DND-41 (cell line): ENCODE data around the gene ABCA2.

ENCODE experiments used
- ATAC-seq: fragments of 200-7000 bp; cut with Tn5 transposase; 3 replicates; pipeline ENCODE4 v1.9.1; 2021; ENCODE audit warnings: low read depth; ENCODE audit not compliant: insufficient read depth
- DNase-seq: peaks from one replicate; pipeline ENCODE4 v3.0.0-alpha.2; 2020
- H2AFZ ChIP-seq: 2 replicates; pipeline ENCODE4 v1.6.0; 2012; ENCODE audit warnings: low read depth, low read length
- H3K27ac ChIP-seq: 2 replicates; pipeline ENCODE4 v1.5.1; 2012; ENCODE audit warnings: low read length, inconsistent platforms
- H3K27me3 ChIP-seq: fragments of 200-600 bp; sonication (generic); 2 replicates; pipeline ENCODE4 v1.6.0; 2012; ENCODE audit warnings: low read length, mild to moderate bottlenecking, inconsistent platforms; ENCODE audit not compliant: insufficient read depth, poor library complexity
- H3K36me3 ChIP-seq: 2 replicates; pipeline ENCODE4 v1.5.1; 2012; ENCODE audit warnings: low read length, inconsistent platforms; ENCODE audit not compliant: insufficient read depth
- H3K4me1 ChIP-seq: 2 replicates; pipeline ENCODE4 v1.5.1; 2012; ENCODE audit warnings: mild to moderate bottlenecking, low read length; ENCODE audit not compliant: insufficient read depth
- H3K4me2 ChIP-seq: 2 replicates; pipeline ENCODE4 v1.6.0; 2012; ENCODE audit warnings: mild to moderate bottlenecking, moderate library complexity, low read length, inconsistent platforms; ENCODE audit not compliant: insufficient read depth
- H3K4me3 ChIP-seq, 2 experiments: fragments of 200-600 bp in 1 of 2; shearing (Covaris generic) in 1 of 2; 2 replicates each; pipeline ENCODE4 v1.5.1; 2012 to 2016; ENCODE audit warnings: inconsistent platforms in 2 of 2, low read length in 2 of 2, mild to moderate bottlenecking in 2 of 2, low read depth in 1 of 2, moderate library complexity in 1 of 2
- H3K79me2 ChIP-seq: 2 replicates; pipeline ENCODE4 v1.6.0; 2012; ENCODE audit warnings: low read length, inconsistent platforms; ENCODE audit not compliant: insufficient read depth
- H3K9ac ChIP-seq: 2 replicates; pipeline ENCODE4 v1.6.0; 2012; ENCODE audit warnings: low read depth, mild to moderate bottlenecking, inconsistent platforms, low read length, moderate library complexity
- H3K9me3 ChIP-seq: 2 replicates; pipeline ENCODE4 v1.5.1; 2012; ENCODE audit warnings: low read length, moderate library complexity, mild to moderate bottlenecking, inconsistent platforms; ENCODE audit not compliant: insufficient read depth, severe bottlenecking
- H4K20me1 ChIP-seq: 2 replicates; pipeline ENCODE4 v1.6.0; 2012; ENCODE audit warnings: low read length; ENCODE audit not compliant: insufficient read depth
- EZH2 ChIP-seq: IDR thresholded peaks from 3 replicates; pipeline ENCODE4 v1.6.1; 2012; ENCODE audit warnings: borderline replicate concordance, low read depth, mild to moderate bottlenecking, moderate library complexity, low read length, inconsistent platforms; ENCODE audit not compliant: severe bottlenecking
- TF ChIP-seq, protein P1 (sequence below): IDR thresholded peaks from 2 replicates; pipeline ENCODE4 v1.5.1; 2012; ENCODE audit warnings: borderline replicate concordance, low read length, moderate library complexity, mild to moderate bottlenecking; ENCODE audit not compliant: poor library complexity, severe bottlenecking; ENCODE audit errors: extremely low read depth

ABCA2 gene

DNA sequence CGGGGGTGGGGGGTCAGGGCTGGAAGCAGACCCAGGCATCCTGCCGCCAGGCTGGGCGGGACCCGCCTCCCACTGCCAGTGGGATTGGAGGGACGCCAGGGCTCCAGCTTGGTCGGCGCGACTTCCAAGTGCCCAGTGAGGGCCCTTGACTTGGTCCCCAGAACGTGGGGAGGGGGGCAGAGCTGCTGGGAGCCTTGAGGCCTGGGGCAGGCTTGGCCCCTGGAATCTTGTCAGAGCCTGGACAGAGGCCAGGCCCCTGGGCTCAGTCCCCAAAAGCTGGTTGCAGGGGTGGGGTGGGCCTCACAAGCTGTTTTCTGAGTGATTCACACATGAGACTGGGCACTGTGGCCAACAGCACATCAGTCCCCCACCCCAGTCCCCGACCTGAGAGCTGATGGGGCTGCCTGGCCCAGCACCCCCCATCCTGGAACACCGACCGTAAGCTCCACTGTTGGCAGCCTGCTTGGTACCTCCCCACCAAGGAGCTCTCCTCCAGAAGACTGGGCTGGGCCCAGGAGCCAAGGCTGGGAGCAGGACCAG lies 32.2 kb downstream of the ABCA2 start:
- ATAC-seq, result no peak
- H2AFZ ChIP-seq, result no peak overlapping the region
- peaks cover 2% of the 10 kb centered on the region for H3K27me3 ChIP-seq
- H3K9ac ChIP-seq, result no peak overlapping the region
- no peak overlapping the region for H3K4me3 ChIP-seq
- H3K4me1 ChIP-seq, result peaks cover 16% of the 10 kb centered on the region
- peaks cover 12% of the 10 kb centered on the region for H3K36me3 ChIP-seq
- TF ChIP-seq EZH2, result no peak
- TF ChIP-seq, protein P1, sequence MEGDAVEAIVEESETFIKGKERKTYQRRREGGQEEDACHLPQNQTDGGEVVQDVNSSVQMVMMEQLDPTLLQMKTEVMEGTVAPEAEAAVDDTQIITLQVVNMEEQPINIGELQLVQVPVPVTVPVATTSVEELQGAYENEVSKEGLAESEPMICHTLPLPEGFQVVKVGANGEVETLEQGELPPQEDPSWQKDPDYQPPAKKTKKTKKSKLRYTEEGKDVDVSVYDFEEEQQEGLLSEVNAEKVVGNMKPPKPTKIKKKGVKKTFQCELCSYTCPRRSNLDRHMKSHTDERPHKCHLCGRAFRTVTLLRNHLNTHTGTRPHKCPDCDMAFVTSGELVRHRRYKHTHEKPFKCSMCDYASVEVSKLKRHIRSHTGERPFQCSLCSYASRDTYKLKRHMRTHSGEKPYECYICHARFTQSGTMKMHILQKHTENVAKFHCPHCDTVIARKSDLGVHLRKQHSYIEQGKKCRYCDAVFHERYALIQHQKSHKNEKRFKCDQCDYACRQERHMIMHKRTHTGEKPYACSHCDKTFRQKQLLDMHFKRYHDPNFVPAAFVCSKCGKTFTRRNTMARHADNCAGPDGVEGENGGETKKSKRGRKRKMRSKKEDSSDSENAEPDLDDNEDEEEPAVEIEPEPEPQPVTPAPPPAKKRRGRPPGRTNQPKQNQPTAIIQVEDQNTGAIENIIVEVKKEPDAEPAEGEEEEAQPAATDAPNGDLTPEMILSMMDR, result no peak
- no peak overlapping the region for H3K27ac ChIP-seq
- no peak for DNase-seq
- H3K4me2 ChIP-seq, result no peak overlapping the region
- no peaks in the 10 kb centered on the region for H3K9me3 ChIP-seq
- H4K20me1 ChIP-seq, result peaks cover 26% of the 10 kb centered on the region
- peaks cover 16% of the 10 kb centered on the region for H3K79me2 ChIP-seq

DNA sequence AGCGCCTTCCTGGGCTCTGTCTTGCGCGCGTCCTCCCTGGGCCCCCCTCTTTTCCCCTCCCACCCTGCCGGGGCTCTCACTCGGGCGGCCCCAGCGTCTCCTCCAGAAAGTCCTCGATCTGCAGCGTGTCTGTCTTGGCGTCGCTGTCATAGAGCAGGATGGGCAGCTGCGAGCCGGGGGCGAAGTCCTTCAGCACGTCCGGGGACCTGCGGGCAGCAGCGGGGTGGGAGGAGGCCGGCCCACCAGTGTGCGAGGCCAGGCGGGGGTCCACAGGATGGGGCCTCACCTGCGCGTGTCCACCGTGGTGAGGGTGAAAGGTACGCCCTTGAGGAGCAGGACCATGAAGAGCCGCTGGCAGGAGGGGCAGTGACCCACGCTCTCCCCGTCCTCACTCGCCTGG lies 32.7 kb downstream of the ABCA2 start:
- no peak overlapping the region for H3K4me2 ChIP-seq
- no peak for DNase-seq
- peaks cover 2% of the 10 kb centered on the region for H3K27me3 ChIP-seq
- no peak overlapping the region for H3K4me3 ChIP-seq
- peaks cover 16% of the 10 kb centered on the region for H3K4me1 ChIP-seq
- H3K9me3 ChIP-seq, result no peaks in the 10 kb centered on the region
- H3K9ac ChIP-seq, result no peak overlapping the region
- ATAC-seq, result no peak
- H3K36me3 ChIP-seq, result peaks cover 12% of the 10 kb centered on the region
- H4K20me1 ChIP-seq, result peaks cover 26% of the 10 kb centered on the region
- peaks cover 16% of the 10 kb centered on the region for H3K79me2 ChIP-seq
- TF ChIP-seq, protein P1, result no peak
- TF ChIP-seq EZH2, result no peak
- no peak overlapping the region for H2AFZ ChIP-seq
- no peak overlapping the region for H3K27ac ChIP-seq

DNA sequence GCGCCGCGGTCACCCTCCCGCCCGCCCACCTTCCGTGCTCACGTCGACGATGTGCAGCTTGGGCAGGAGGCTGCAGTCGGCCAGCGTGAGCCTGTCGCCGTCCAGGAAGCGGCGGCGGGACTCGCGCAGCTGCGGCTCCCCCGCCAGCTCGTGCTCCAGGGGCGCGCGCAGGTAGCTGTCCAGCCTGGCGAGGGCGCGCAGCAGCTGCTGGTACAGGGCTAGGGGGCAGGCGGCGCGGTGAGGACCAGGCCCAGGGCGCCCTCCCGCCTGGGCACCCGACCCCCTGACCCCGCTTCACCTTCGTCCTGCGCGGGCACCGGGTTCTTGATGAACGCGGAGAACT lies 33.2 kb downstream of the ABCA2 start:
- TF ChIP-seq, protein P1, result no peak
- no peak for TF ChIP-seq EZH2
- H3K79me2 ChIP-seq, result peaks cover 16% of the 10 kb centered on the region
- no peak overlapping the region for H2AFZ ChIP-seq
- no peak overlapping the region for H3K27ac ChIP-seq
- no peak for ATAC-seq
- peaks cover 16% of the 10 kb centered on the region for H3K4me1 ChIP-seq
- H3K9ac ChIP-seq, result no peak overlapping the region
- no peak overlapping the region for H3K4me3 ChIP-seq
- DNase-seq, result no peak
- no peak overlapping the region for H3K4me2 ChIP-seq
- peaks cover 2% of the 10 kb centered on the region for H3K27me3 ChIP-seq
- H4K20me1 ChIP-seq, result peaks cover 26% of the 10 kb centered on the region
- H3K9me3 ChIP-seq, result no peaks in the 10 kb centered on the region
- H3K36me3 ChIP-seq, result peaks cover 12% of the 10 kb centered on the region
